H1 (cell line): ENCODE results near the gene PLCL1. TPM values are rescaled to one million over a fixed set of nuclear protein-coding genes. Genes with fewer than 3 reads are reported as not detected.
A peak's percentile ranks its signal among the peaks of the same experiment; 100 is the strongest.

Source experiments
- EZH2 ChIP-seq: fragments of 200-600 bp; sonication (generic); IDR thresholded peaks from 2 replicates; pipeline ENCODE4 v1.7.1; 2012; ENCODE audit warnings: low read depth, mild to moderate bottlenecking, moderate library complexity, low read length, inconsistent platforms; ENCODE audit not compliant: severe bottlenecking
- polyA plus RNA-seq, 7 experiments: library from polyadenylated mRNA; depleted of rRNA in 3 of 7; stranded (reverse) in 5 of 7; unstranded in 2 of 7; fragments of >200 nt in 5 of 7; fragments of 200-250 nt in 2 of 7; gene quantifications; 1 replicate in 5 of 7; 2 replicates in 1 of 7; 4 replicates in 1 of 7; pipeline versions ENCODE4 v1.2.1 to v1.2.3, GENCODE V29; 2011 to 2013; ENCODE audit warnings: missing spikeins in 2 of 7, mixed read lengths in 2 of 7
- total RNA-seq: library from RNA; stranded (reverse); fragmentation: NEBNext Ultra II Directional; extraction: Animal tissue kit (Norgen Biotek cat#: 25700); gene quantifications from 2 replicates; pipeline ENCODE4 v1.2.1, GENCODE V29; 2021

PLCL1 gene
- total and polyA plus RNA-seq, 2 of the 8 experiments (the other 6 are each of a cell fraction or from before 2014, with no cell fraction given), result not detected

DNA sequence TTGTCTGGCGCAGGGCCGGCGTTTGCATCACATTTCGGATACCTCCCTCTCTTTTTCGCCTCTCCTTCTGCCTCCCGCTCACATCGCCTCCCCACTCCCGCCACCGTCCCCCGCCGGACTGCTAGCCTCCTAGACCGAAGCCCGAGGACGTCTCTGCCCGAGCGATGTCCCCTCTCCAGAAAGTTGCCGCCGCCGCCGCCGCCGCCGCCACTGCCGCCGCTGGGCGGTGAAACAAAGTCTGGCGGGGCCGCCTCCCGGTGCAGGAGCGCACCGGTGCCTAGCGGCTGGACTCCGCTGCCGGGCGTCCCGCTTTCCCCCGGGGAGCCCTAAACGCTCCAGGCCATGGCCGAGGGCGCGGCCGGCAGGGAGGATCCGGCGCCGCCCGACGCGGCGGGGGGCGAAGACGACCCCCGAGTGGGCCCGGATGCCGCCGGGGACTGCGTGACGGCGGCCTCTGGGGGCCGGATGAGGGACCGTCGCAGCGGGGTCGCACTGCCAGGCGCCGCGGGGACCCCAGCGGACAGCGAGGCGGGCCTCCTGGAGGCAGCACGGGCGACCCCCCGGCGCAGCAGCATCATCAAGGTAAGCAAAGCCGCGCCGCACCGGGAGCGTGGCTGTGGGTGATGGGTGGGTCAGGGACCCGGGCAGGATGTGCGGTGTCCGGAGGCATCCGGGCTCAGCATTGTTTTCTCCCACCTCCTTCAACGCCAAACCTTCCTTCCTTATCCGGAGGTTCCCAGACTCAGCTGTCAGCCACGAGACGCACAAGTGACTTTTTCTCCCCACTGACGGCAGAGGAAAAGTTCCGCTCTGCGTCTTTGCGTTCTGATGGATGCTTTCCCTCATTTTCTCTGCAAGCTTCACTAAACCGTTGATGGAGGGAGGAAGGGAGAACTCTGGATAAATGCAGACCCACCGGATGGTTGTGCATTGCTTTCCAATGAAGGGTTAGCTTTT lies 643 bp downstream of the PLCL1 start (continued):
- peak; percentile 42 for TF ChIP-seq EZH2
